HTERT RPE-1 (cell line): ENCODE measurements around the gene CFAP65.

Source experiments
- in situ Hi-C: fragments of 300-500 bp; cut with MboI; formaldehyde crosslinking; loops from 4 replicates; pipeline ENCODE4 v1.14.3; 2020; ENCODE audit warnings: low sequenced_read_pairs

CFAP65 gene

DNA sequence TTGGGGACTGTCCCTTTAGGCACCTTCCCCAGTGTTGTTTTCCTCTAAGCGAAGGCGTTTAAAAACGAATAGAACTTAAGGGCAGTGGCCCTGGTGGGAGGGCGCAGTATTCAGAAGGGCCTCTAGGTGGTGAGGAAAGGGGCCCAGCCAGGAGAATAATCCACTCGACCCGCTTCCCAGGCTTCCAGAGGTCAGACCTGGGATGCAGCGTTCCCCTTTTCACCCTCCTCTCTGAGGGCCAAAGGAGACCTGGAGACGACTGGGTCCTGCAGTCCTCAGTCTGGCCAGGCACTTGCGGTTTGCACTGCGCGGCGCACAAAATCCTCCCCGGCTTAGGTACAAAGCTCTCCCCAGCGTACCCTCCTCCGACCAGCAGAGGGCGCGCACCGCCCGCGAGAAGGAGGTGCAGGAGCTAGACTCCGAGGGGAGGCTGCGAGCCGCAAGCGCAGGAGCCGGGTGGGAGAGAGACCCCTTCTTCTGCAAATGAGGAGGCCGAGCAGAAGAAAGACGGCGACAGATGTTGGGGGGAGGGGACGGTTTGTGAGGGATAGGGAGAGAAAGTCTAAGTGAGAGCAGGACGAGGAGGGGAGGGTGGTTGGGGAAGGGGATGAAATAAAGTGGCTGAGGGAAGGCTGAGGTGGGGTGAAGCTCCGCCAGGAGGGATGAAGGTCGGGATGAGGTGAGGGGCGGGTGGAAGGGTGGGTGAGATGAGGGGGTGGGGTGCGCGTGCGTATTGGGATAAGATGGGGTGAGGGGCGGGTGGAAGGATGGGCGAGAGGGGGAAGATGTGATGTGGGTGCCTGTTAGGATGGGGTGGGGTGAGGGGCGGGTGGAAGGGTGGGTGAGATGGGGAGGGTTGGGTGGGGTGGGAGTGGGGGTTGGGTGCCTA is 61.2 kb downstream of the CFAP65 start:
- in situ Hi-C loops: no loop called here

DNA sequence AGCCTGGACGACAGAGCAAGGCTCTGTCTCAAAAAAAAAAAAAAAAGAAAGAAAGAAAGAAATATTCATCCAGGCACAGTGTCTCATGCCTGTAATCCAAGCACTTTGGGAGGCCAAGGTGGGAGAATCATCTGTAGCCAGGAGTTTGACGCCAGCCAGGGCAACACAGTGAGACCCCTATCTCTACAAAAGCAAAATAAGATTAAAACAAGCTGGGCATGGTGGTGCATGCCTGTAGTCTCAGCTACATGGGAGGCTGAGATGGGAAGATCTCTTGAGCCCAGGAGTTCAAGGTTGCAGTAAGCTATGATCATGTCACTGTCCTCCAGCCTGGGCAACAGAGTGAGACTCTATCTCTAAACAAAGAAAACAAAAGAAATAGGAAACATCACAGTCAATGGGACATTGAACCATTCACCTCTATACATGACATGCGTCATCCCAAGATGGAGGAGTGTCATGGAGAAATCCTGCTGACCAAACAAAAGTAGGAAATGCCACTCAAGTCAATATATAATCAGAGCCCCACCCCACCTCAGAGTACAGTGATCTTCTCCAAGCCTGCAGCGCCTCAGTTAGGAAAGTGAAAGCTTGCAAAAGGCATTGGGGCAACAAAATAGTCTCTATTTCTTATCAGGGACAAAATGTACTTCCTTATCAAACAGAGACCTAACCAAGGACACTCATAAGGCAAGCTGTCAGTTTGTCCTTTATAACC is 66.1 kb downstream of the CFAP65 start:
- in situ Hi-C loops: no loop called here

DNA sequence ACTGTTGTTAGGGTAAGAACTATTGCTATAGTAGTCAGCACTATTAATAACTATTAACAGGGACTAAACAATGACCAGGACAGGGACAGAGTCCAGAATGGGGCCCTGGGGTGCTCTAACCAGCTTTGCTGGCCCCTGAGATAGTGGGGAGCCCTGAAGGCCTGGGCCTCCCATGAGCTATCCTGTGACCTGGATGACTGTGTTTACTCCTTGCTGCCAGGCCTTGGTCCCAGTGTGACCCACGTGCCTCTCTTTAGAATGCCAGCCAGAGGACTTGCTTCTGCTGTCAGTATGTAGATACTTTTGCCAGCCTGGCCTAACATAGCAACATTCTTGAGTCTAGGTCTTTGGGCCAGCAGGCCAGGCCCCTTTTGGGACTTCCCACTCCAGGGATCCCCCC is 70.4 kb downstream of the CFAP65 start:
- in situ Hi-C loops: no loop called here

DNA sequence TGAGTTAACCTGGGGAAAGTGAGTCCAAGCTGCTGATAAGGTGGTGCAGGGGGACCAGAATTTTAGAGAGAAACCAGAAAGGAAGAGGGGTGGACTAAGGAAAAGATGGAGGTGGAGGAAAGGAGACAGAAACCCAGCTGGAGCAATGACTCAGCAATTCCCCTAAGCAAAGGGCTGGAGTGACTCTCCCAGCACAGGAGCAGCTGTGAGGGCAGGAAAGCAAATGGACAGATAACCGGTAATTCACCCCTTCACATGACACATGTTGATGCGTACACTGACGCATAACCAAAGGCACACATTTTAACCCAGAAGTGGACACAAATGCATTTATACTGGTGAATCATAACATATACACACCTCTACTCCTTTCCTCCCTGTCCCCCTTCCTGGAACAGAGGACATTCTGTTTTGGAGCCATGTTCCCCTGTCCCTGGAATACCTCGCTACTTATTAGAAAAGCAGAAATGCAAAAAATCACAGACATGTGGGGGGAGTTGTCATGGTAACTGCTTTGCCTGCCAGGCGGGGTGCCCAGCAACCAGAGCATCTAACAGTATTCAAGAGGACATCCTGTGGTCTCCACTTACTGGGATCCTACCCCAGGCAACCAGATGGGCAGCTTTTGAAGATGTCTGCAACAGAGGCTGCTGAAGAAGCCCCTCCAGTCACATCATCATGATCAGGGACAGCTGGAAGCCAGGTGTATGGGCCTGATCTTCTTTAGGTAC is 77.1 kb downstream of the CFAP65 start:
- in situ Hi-C loops: no loop called here

DNA sequence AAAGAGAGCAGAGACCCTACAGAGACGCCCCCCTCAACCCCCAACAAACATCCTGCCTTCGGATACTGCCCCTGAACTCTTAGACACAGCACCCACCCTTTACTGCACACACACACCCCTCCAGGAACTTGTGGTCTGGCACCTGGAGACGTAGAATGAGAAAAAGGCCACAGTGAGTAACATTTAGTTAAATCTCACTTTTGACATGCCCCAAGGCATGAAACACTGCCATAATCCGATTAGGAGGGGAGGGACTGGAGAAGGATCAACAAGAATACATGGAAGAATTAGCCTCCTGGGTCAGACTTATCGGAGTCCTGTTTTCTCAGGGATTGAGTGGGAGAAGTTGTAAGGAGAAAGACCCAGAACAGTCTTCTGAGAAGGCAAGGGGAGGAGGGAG is 77.7 kb downstream of the CFAP65 start:
- in situ Hi-C loops: no loop called here

DNA sequence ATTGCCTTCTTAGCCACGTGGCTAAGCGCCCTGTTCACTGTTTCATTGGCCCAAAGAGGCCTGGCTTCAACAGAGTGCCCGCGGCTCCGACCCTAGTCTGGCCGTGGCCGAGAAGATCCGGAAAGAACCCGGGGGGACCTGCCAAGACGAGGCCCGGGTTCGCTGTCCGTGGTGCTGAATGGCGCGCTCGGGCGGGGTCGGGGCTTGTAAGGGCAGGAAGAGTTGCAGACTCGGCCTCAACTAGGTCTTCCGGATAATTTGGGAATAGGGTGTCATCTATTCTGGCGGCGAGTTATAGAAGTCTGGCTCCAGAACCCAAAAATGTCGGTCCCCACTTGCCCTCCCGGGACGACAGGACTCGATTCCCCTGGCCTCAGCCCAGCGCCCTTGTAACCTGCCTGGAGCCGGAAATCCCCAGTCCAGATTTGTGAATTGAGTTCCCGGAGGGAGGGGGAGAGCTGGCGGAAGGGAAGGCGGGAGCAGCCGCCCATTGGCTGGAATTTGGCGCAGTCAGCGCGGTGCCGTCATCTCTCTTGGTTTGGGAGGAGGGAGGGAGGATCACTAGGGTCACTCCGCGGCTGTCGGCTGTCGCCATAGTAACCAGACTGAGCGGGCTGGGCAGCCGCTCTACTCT is 78.3 kb downstream of the CFAP65 start:
- in situ Hi-C loops: no loop called here

DNA sequence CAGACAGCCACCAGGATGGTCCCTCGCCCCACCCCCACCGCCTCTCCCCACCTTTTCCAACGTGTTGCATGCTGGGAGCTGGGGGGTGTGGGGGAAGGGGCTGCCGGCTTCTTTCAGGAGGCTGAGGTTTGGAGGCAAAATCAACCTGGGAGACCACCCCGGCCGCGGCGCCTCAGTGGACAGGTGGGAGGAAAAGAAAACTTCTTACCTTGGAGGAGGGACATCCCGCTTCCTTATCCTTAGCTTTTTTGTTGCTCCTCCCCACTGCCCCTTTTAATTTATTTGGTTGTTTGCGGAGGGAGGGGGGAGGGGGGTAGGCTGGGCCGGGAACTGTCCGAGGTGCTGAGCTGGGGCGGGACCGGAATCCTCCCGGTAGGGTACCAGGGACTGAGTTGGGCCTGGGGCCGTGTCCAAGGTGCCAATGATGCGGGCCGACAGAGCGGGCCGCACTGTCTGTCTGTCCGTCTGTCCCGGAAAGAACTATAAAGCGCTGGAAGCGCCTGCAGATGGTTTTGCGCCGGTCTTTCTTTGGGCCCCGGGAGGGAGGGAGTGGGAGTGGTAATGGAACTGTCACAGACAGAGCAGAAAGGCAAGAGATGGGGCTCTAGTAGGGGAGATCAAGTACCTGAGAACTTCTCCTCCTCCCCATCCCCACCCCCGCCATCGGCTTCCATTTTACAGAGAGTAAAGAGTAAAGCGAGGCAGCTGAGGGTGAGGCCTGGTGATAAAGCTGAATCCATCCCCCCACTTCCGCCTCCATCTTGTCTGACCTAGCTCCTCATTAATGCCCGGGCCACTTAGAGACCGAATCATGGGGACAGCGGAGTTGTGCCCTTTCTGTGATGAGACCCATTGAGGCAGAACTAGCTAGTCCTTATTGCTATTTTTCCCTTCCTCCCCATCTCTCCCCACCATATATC is 79.4 kb downstream of the CFAP65 start:
- in situ Hi-C loops: no loop called here

DNA sequence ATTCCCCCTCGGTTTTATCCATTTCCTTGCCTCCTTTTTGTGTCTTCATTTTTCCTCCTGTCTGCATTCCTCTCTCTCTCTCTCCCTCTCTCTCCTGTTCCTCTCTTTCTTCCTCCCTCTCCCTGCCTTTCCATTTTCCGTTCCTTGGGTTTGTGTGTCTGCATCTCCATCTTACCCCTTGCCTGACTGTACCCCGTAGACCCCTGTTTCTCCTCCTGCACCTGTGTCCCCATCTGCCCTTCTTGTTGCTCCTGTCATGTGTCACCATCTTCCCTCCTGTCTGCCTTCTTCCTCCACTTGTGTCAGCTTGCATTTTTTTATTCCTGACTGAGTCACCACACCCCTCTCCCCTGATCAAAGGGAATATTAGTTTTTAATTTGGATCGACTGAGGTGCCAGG is 80.1 kb downstream of the CFAP65 start:
- in situ Hi-C loops: no loop called here

DNA sequence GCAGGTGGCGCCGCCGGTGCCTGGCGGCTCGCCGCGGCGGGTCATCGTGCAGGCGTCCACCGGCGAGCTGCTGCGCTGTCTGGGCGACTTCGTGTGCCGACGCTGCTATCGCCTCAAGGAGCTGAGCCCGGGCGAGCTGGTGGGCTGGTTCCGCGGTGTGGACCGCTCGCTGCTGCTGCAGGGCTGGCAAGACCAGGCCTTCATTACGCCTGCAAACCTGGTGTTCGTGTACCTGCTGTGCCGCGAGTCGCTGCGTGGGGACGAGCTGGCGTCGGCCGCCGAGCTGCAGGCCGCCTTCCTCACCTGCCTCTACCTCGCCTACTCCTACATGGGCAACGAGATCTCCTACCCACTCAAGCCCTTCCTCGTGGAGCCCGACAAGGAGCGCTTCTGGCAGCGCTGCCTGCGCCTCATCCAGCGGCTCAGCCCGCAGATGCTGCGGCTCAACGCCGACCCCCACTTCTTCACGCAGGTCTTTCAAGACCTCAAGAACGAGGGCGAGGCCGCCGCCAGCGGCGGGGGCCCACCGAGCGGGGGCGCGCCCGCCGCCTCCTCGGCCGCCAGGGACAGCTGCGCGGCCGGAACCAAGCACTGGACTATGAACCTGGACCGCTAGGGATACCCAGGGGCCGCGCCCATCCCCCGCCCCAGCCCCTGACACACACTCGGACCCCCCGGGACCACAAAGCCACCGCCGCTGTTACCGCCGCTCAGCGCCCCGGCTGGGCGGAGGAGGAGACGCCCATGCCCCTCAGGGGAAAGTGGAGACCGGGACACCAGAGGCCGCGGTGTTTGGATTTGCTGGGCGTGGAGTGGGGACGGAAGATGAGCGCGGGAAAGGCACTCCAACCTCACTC is 80.8 kb downstream of the CFAP65 start:
- in situ Hi-C loops: no loop called here

DNA sequence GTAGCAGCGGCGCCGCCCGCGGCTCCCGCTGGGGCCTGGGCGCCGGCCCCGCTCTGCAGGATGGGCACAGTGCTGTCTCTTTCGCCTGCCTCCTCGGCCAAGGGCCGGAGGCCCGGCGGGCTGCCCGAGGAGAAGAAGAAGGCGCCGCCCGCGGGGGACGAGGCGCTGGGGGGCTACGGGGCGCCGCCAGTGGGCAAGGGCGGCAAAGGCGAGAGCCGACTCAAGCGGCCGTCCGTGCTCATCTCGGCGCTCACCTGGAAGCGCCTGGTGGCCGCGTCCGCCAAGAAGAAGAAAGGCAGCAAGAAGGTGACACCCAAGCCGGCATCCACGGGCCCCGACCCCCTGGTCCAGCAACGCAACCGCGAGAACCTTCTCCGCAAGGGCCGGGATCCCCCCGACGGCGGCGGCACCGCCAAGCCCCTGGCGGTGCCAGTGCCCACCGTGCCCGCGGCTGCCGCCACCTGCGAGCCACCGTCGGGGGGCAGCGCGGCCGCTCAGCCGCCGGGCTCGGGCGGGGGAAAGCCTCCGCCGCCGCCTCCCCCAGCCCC is 81.5 kb downstream of the CFAP65 start:
- in situ Hi-C loops: no loop called here

DNA sequence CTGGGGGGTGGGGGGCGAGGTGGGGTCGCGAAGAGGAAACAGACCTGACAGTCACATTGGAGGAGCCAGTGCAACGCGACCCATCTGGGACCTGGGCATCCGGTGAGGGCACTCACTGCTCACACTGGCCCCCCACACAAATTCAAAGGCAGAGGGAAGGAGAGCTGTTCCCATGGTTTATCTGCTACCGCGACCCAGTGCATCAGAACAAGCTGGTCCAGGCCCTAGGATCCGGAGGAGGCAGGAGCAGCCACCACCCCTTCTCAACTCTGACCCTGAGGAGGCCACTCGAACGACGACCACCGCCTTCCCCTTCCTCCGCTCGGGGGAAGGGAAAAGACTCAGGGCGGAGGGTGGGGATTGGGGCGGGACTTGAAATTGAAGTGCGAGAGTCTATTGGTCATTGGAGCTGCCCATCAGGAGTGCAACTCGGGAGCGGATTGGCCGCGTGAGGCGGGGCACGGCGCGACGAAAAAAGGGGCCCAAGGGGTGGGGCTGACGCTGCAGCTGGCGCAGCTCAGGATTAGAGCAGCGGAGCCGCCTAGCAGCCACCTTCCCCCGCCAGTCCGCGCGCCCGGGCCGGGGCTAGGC is 82.1 kb downstream of the CFAP65 start, which contains the start of gene CDK5R2:
Gene CDK5R2 (plus strand): TSS at position 526 of the 591 bp plus-strand sequence. CDS start 155 bp downstream, outside the sequence.
- in situ Hi-C loops: no loop called here

DNA sequence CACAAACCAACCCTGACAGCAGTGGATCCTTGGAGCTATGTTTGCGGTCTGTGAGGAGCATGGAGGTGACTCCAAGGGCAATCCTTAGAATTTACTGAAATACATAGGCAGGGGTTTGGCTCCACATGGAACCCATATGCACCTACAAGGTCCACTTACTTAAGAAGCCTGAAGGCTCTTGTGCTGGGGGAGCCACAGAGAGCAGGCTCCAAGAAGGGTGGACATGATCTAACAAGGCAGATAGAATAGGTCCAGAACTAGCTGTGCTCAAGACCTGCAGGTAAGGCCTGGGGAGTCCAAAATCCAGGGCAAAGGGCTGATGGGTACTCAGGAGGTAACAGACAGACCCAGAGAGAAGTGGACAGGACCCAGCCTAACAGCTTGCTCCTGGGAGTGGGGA is 83.0 kb downstream of the CFAP65 start:
- in situ Hi-C loops: no loop called here

DNA sequence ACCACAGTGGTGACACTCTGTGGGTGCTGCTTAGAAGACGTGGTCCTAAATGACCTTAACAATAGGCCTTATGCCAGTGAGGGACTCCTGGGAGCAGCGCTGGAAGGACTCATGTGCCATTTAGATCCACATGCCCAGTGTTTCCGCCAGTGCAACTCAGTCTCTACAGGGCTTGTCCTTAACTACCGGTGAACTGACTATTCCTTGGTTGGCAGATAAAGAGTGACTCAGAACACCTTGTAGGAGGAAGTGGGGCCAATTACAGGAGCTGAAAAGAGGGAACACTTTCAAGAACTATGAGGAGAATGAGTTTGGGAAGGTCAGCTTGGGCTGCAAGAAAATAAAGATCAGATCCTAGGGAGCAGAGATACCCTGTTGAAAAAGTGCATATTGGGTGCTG is 83.6 kb downstream of the CFAP65 start:
- in situ Hi-C loops: no loop called here

DNA sequence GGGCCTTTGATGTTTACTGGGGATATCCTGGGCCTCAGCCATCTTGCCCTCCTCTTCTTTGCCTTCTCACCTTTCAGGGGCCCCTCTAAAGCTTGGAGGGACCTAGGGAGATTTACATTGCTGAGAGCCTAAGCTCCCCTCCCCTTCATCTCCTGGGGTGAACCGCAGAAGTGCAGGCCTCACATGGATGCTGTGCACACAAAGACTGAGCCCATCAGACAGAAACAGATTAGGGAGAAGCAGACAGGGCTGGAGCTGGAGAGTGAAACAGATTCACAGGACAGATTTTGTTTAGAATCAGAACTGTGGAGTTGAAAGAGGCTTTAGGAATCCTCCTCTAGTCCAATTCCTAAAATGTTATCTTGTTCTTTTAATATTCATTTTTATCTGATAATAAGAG is 85.3 kb downstream of the CFAP65 start:
- in situ Hi-C loops: no loop called here

DNA sequence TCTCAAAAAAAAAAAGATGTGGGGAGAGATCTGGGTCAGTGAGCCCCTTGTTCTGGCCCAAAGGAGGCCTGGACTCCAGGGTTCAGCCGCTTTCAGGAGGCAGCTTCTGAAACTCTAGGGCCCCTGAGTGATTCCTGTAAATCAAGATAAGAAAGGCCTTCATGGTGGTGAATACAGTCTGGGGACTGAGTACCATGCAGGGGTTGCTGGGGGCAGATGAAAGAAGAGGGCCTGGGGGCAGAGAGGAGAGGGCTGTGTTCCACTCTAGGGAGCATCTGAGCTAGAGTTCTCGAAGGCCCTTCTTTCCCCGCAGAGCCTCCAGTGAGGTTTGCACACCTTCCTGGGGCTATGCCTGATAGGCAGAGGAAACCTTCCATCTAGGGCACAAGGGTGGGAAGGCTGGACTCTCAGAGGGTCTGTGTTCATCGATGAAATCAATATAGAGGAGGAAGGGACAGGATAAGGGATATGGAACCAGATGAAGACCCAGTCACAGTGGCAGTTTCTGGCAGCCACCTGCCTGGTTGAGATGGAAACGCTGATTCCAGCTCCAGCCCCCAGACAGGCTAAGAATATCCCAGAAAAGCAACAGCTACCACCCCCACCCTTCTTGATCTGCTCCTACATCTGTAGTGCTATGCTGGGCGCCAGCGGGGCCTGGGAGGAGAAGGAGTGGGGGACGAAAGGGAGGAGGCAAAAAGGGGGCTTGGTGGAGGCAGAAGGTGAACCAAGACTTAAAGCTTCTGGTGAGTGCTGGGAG is 86.6 kb downstream of the CFAP65 start:
- in situ Hi-C loops: no loop called here

DNA sequence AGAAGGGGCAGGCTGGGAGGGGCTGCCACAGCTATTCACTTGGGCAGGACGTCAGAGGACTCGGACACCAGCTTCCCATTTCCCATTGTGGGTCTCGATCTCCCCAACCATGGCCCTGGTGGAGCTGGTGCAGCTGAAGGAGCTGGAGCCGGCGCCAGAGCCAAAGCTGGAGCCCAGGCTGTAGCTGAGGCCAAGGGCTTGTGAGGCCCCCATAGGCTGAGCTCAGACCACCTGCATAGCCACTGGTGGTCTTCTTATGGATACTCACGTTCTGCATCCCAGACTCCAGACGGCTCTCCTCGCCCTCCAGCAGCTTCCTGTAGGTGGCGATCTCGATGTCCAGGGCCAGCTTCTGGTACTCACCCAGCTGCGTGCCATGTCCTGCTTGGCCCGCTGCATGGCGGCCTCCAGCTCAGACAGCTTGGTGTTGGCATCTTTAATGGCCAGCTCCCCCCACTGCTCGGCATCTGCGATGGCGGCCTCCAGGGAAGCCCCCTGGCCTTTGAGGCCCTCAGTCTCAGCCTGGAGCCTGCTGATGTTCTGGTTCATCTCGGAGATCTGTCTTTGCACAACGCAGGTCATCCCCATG is 87.9 kb downstream of the CFAP65 start:
- in situ Hi-C loops: no loop called here
